ENCODE results near the gene PNPLA2. TPM values are rescaled to one million over a fixed set of nuclear protein-coding genes. Genes with fewer than 3 reads are reported as not detected.

Gene PNPLA2
- total RNA-seq, 1 experiment from 2014 or later = 40.2 TPM

- CTCF ChIA-PET = no interaction called here
- DNase-seq (no peak), ATAC-seq (no peak)
- intact Hi-C loops (cut with micrococcal nuclease) = no loop called here
- POLR2A ChIA-PET (ENCODE audit: unreplicated experiment) = no interaction called here
- Histone ChIP-seq H3K4me2 (ENCODE audit: low read length) (no peak overlapping the region), H3K27ac (ENCODE audit: low read length) (no peak overlapping the region), H3K9me2 (replicated peaks; ENCODE audit: low read length) (no peaks in the 10 kb centered on the region), H4K20me1 (ENCODE audit: low read length) (peaks cover 34% of the 10 kb centered on the region), H3K27me3 (ENCODE audit: low read length) (no peaks in the 10 kb centered on the region), H3K9me3 (ENCODE audit: low read length) (no peaks in the 10 kb centered on the region), H3K4me3 (ENCODE audit: low read length) (no peak overlapping the region), H3K9ac (ENCODE audit: low read length) (no peak overlapping the region), H3K36me3 (ENCODE audit: low read depth, low read length) (peaks cover 33% of the 10 kb centered on the region), H3K4me1 (ENCODE audit: insufficient read depth, low read length) (peaks cover 20% of the 10 kb centered on the region), H2AFZ (ENCODE audit: low read length) (no peak overlapping the region), H3F3A (ENCODE audit: low read length, unreplicated experiment) (peaks cover 5% of the 10 kb centered on the region), H3K79me2 (ENCODE audit: low read length) (peaks cover 43% of the 10 kb centered on the region)
- no TSS peak for BruUV-seq (replicated peaks)
- TF ChIP-seq, protein P1, sequence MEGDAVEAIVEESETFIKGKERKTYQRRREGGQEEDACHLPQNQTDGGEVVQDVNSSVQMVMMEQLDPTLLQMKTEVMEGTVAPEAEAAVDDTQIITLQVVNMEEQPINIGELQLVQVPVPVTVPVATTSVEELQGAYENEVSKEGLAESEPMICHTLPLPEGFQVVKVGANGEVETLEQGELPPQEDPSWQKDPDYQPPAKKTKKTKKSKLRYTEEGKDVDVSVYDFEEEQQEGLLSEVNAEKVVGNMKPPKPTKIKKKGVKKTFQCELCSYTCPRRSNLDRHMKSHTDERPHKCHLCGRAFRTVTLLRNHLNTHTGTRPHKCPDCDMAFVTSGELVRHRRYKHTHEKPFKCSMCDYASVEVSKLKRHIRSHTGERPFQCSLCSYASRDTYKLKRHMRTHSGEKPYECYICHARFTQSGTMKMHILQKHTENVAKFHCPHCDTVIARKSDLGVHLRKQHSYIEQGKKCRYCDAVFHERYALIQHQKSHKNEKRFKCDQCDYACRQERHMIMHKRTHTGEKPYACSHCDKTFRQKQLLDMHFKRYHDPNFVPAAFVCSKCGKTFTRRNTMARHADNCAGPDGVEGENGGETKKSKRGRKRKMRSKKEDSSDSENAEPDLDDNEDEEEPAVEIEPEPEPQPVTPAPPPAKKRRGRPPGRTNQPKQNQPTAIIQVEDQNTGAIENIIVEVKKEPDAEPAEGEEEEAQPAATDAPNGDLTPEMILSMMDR (conservative IDR thresholded peaks at IDR 0.05; ENCODE audit: low read depth, low read length) = no peak
- TF ChIP-seq EZH2 (IDR thresholded peaks at IDR 0.05; ENCODE audit: low read length, unreplicated experiment) (no peak), EZH2phosphoT487 (IDR thresholded peaks at IDR 0.05; ENCODE audit: borderline replicate concordance, low read length) (no peak)
Measured at GRCh38 chr11:813072-813455, 5.7 kb upstream of the PNPLA2 start.

GRCh38 chr11:813456-814096, 5.1 kb upstream of the PNPLA2 start:
- H4K20me1 ChIP-seq (ENCODE audit: low read length) = peaks cover 34% of the 10 kb centered on the region
- H3K79me2 ChIP-seq (ENCODE audit: low read length) = peaks cover 38% of the 10 kb centered on the region
- no TSS peak for BruUV-seq (replicated peaks)
- TF ChIP-seq, protein P1 (conservative IDR thresholded peaks at IDR 0.05; ENCODE audit: low read depth, low read length) = no peak
- TF ChIP-seq EZH2 (IDR thresholded peaks at IDR 0.05; ENCODE audit: low read length, unreplicated experiment) = no peak
- TF ChIP-seq EZH2phosphoT487 (IDR thresholded peaks at IDR 0.05; ENCODE audit: borderline replicate concordance, low read length) = no peak
- no peak for ATAC-seq
- H3K9me3 ChIP-seq (ENCODE audit: low read length) = no peaks in the 10 kb centered on the region
- no peak overlapping the region for H3K4me2 ChIP-seq (ENCODE audit: low read length)
- DNase-seq = no peak
- H3K27me3 ChIP-seq (ENCODE audit: low read length) = no peaks in the 10 kb centered on the region
- H3K27ac ChIP-seq (ENCODE audit: low read length) = no peak overlapping the region
- peaks cover 5% of the 10 kb centered on the region for H3F3A ChIP-seq (ENCODE audit: low read length, unreplicated experiment)
- no peak overlapping the region for H3K4me3 ChIP-seq (ENCODE audit: low read length)
- CTCF ChIA-PET = no interaction called here
- POLR2A ChIA-PET (ENCODE audit: unreplicated experiment) = no interaction called here
- H3K4me1 ChIP-seq (ENCODE audit: insufficient read depth, low read length) = peaks cover 18% of the 10 kb centered on the region
- H2AFZ ChIP-seq (ENCODE audit: low read length) = no peak overlapping the region
- peaks cover 33% of the 10 kb centered on the region for H3K36me3 ChIP-seq (ENCODE audit: low read depth, low read length)
- H3K9me2 ChIP-seq (replicated peaks; ENCODE audit: low read length) = no peaks in the 10 kb centered on the region
- intact Hi-C loops (cut with micrococcal nuclease) = no loop called here
- no peak overlapping the region for H3K9ac ChIP-seq (ENCODE audit: low read length)

- DNase-seq = no peak
- POLR2A ChIA-PET (ENCODE audit: unreplicated experiment) = no interaction called here
- H3K36me3 ChIP-seq (ENCODE audit: low read depth, low read length) = peaks cover 29% of the 10 kb centered on the region
Measured at GRCh38 chr11:815675-816432, 2.9 kb upstream of the PNPLA2 start.

More at GRCh38 chr11:815675-816432, 2.9 kb upstream of the PNPLA2 start:
- Histone ChIP-seq H4K20me1 (ENCODE audit: low read length) (peaks cover 33% of the 10 kb centered on the region), H3K9me3 (ENCODE audit: low read length) (no peaks in the 10 kb centered on the region), H3K27ac (ENCODE audit: low read length) (no peak overlapping the region), H3K9ac (ENCODE audit: low read length) (no peak overlapping the region), H3K27me3 (ENCODE audit: low read length) (no peaks in the 10 kb centered on the region), H3K79me2 (ENCODE audit: low read length) (peaks cover 30% of the 10 kb centered on the region), H3K4me2 (ENCODE audit: low read length) (no peak overlapping the region), H2AFZ (ENCODE audit: low read length) (no peak overlapping the region), H3K4me1 (ENCODE audit: insufficient read depth, low read length) (peaks cover 27% of the 10 kb centered on the region), H3F3A (ENCODE audit: low read length, unreplicated experiment) (peaks cover 5% of the 10 kb centered on the region), H3K9me2 (replicated peaks; ENCODE audit: low read length) (no peaks in the 10 kb centered on the region), H3K4me3 (ENCODE audit: low read length) (no peak overlapping the region)
- no TSS peak for BruUV-seq (replicated peaks)
- intact Hi-C loops (cut with micrococcal nuclease) = no loop called here
- no peak for ATAC-seq
- no peak for TF ChIP-seq EZH2 (IDR thresholded peaks at IDR 0.05; ENCODE audit: low read length, unreplicated experiment)
- TF ChIP-seq, protein P1 (conservative IDR thresholded peaks at IDR 0.05; ENCODE audit: low read depth, low read length) = no peak
- TF ChIP-seq EZH2phosphoT487 (IDR thresholded peaks at IDR 0.05; ENCODE audit: borderline replicate concordance, low read length) = no peak
- CTCF ChIA-PET = no interaction called here

Measured in PC-3 (cell line).